Sigmoid colon (tissue), 4 donors: ENCODE data around the gene ZSWIM6.

Experiments
- CTCF ChIP-seq, 4 experiments: fragments of 450-650 bp in 3 of 4; fragments of 200-600 bp in 1 of 4; IDR thresholded peaks; one replicate each; pipeline ENCODE4 v1.5.1; 2016 to 2019; ENCODE audit warnings: antibody characterized with exemption in 4 of 4, mild to moderate bottlenecking in 3 of 4, moderate library complexity in 2 of 4
- EP300 ChIP-seq, 4 donors: sonication (generic); formaldehyde crosslinking; IDR thresholded peaks; one replicate each; pipeline ENCODE4 v1.6.1; 2017; ENCODE audit warnings: antibody characterized with exemption in 4 of 4
- POLR2A ChIP-seq, 2 donors: fragments of 450-650 bp; IDR thresholded peaks; one replicate each; pipeline ENCODE4 v1.6.1; 2016; ENCODE audit warnings: antibody characterized with exemption in 2 of 2, mild to moderate bottlenecking in 2 of 2, moderate library complexity in 2 of 2
- POLR2AphosphoS5 ChIP-seq, 4 donors: sonication (generic); formaldehyde crosslinking; IDR thresholded peaks; one replicate each; pipeline ENCODE4 v1.6.1; 2017; ENCODE audit warnings: antibody characterized with exemption in 4 of 4

GRCh38 chr5:61318376-61318775 is 13.7 kb upstream of the ZSWIM6 start:
- TF ChIP-seq CTCF (IDR thresholded peaks at IDR 0.05): no peak
- TF ChIP-seq POLR2A (IDR thresholded peaks at IDR 0.05): no peak
- no peak for TF ChIP-seq POLR2AphosphoS5 (IDR thresholded peaks at IDR 0.05)
- TF ChIP-seq EP300 (IDR thresholded peaks at IDR 0.05): no peak
